Measurements from ENCODE around the gene CGN. TPM values are rescaled to one million over a fixed set of nuclear protein-coding genes. Genes with fewer than 3 reads are reported as not detected.

Gene CGN
- total RNA-seq, 1 donor from 2014 or later, result 0.92 TPM

DNA sequence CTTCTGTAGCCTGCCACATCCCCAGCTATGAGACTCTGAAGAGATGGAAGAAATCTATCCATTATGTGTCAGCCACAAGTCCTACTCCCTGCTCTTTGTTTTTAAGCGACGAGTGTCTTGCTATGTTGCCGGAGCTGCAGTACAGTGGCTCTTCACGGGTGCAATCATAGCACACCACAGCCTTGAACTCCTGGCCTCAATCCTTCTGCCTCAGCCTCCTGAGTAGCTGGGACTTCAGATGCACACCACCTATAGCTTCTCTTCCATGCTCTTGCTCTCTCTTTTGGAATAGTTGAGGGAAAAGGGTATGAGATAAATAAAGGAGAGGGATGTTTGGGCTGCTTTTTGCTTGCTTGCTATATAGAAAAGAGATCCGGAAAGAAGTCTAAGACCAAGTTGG, 30.6 kb downstream of the CGN start:
- intact Hi-C loops (cut with micrococcal nuclease), result no loop called here
- no peak for ATAC-seq
- DNase-seq, result no peak

DNA sequence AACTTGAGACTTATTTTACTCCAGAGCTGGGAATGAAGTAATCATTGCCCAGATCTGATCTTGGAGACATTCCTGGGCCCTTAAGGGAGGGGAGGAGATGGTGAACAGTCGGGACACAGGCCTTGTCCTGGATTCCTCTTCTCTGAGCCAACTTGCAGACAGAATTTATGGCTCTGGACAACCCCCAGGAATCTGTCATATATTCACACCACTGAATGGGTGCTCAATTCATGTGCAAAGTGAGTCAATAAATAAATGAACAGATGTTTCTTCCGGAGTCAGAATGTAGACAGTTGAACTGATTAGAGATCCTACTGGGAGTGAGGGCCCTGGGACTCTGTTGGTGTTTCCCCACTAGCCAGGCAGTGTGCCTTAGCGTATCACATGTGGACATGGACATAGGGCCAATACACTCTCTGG, 31.5 kb downstream of the CGN start:
- DNase-seq, result no peak
- intact Hi-C loops (cut with micrococcal nuclease), result no loop called here
- ATAC-seq, result no peak

DNA sequence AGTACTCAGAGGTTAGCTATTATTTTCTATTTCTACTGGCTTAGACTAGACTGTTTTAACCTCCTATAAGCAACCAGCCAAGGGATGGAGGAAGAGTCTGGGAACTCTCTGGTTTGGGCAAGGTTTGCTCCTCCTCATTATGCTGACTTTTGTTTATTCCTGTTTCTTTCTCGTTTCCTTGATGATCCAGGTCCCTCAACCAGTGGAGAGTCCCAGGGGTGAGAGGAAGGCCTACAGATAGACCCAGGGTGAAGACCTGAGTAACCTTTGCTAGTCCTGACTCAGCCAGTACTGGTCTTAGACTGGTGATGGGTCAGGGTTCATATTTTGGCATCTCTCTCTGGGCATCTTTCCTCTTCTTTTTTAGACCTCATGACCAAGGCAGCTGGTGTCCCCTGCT, 34.4 kb downstream of the CGN start:
- intact Hi-C loops (cut with micrococcal nuclease), result no loop called here
- no peak for ATAC-seq

DNA sequence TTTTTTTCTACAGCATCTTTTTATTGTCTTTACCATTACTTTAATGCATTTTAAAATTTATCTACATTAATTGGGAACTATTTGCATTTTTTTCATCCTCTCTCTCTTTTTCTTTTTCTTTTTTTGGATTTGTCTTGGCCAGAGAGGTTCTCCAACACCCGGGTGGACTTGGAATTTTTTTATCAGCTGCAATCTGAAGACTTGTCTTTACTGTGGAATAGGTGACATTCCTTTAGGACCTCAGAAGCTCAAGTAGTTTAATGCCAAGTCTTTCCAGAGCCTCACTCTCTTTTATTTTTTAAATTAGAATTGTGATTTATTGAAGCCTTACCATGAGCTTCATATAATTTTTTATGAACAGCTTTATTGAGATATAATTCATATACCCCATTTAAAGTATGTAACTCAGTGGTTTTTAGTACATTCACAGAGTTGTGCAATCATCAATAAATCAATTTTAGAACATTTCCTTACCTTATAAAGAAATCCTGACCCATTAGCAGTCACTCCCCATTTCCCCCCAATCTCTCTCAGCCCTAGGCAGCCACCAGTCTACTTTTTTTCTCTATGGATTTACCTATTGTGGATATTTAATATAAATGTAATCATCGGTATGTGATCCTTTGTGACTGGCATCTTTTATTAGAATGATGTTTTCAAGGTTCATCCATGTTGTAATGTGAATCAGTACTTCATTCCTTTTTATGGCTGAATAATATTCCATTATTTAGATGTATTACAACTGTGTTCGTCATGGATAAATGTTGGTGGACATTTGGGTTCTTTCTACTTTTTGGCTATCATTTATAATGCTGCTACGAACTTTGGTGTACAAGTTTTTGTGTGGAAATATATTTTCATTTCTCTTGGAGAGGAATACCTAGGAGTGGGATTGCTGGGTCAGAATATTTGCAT, 35.1 kb downstream of the CGN start:
- no peak for ATAC-seq
- intact Hi-C loops (cut with micrococcal nuclease), result no loop called here

More for the DNA sequence above, 34.4 kb downstream of the CGN start:
- no peak for DNase-seq

DNA sequence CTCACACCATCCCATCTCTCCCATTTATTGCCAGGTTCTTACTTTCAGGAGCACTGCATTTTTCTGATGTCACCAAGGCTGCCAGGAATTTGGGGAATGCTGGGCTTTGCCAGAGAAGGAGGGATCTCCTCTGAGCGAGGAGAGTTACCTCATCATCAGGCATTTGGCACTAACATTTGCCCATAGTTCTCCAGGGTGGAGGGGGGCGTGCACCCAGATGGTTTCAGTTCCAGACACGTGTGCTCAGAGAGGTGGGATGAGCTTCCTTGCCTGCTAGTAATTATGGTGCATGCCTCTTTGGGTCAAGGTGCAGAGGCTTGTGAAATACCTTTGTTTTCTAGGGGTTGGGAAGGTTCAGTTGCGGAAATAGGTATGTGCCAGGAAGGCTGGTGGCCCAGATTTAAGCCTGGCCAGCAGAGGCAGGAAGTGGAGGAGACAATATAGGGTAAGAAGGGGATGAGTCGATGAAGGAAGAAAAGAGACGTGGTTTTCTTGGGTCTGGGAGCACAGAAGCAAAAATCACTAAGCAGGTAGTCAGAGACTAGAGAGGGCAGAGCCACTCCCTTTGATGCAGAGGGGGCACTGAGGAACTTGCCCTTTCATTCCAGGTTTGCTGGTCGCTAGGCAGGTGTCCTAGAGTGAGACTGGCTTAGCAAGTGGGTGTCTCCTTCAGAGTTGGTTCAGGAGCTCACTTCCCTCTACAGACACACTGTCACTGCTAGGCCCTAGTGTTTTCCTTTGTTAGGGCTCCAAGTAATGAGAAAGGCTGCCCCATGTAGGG, 36.1 kb downstream of the CGN start:
- ATAC-seq, result peak; percentile 94
- DNase-seq, result peak; percentile 53
- intact Hi-C loops (cut with micrococcal nuclease), result no loop called here

More for the DNA sequence above, 35.1 kb downstream of the CGN start:
- DNase-seq, result no peak

DNA sequence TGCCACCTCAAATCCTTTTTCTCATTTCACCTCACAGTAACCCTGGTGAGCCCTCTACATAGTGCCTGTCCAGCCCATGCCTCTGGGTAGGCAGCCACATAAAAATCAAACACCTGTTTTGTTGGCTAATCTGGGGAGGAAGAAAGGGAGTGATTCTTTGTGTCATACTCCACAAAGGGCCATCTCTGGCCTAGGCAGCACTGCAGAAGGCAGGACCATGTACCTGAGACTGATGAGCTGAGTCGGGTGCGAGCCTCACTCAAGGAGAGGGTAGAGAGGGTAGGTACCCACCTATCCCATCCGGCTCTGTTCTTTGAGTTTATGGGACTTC, 36.7 kb downstream of the CGN start:
- ATAC-seq, result no peak
- DNase-seq, result no peak
- intact Hi-C loops (cut with micrococcal nuclease), result no loop called here

DNA sequence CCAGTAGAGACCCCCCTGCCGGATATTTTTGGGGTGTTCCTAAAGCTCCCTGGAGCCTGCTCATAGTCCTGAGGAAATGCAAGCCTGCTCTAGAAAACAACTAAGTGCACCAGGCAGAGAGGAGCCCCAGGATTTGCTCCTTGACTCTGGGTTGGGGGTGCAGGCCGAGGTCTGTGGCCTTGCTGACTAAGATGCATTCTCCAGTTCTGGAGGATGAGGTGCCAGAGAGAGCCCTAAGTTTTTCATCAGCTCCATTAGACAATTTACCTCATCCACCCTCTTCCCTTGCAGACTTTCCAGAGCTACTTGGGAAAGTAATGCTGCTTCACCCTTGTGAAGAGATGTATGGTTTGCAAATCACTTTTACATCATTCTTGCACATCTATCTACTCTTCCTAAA, 38.0 kb downstream of the CGN start:
- ATAC-seq, result no peak

DNA sequence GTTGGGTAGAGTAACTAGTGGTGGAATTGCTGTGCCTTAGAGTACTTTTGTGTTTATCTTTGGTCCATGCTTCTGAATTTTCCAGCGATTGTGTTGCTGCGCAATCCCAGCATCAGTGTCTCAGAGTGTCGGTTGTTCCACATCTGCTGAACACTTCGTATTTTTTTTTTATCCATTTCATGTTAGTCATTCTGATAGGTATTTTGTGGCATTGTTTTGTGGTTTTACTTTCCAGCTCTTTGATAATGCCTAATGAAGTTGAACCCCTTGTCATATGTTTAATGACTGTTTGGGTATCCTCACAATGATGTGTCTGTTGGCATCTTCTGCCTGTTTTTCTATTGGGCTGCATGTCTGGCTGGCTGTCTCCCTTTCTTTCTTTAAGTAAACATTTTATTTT, 42.5 kb downstream of the CGN start:
- DNase-seq, result no peak
- ATAC-seq, result no peak
- intact Hi-C loops (cut with micrococcal nuclease), result no loop called here

More for the DNA sequence above, 38.0 kb downstream of the CGN start:
- intact Hi-C loops (cut with micrococcal nuclease), result no loop called here
- DNase-seq, result no peak

DNA sequence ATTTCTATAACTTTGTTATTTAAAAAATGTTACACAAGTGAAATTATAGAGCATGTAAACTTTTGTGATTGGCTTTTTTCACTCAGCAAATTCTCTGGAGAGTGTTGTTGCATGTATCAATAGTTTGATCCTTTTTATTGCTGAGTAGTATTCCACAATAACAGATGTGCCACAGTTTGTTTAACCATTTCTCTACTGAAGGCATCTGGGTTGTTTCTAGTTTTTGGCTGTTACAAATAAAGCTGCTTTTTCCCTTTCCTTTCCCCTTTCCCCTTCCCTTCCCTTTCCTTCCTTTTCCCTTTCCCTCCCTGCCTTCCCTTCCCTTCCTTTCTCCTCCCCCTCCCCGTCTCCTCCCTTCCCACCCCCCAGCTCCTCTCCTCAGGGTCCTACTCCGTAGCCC, 44.9 kb downstream of the CGN start:
- ATAC-seq, result no peak
- intact Hi-C loops (cut with micrococcal nuclease), result no loop called here
- no peak for DNase-seq

DNA sequence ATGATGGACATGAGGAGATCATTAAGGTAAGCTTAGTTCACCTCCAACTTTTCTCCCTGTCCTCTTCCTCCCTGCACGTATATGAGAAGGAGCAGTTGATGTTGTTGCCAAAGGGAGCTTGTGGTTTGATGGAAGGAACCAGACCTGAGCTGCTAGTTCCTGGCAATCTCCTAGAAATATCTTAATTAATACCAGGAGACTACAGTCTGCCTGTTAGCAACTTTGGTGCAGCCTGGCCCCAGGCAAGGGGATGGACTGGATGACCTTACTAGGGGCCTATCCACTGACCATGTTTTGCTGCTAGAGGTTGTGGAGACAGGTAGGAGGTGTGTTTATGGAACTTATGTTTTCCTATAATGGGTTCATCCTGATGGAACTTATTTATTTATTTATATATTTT, 51.5 kb downstream of the CGN start:
- no peak for ATAC-seq
- intact Hi-C loops (cut with micrococcal nuclease), result no loop called here

DNA sequence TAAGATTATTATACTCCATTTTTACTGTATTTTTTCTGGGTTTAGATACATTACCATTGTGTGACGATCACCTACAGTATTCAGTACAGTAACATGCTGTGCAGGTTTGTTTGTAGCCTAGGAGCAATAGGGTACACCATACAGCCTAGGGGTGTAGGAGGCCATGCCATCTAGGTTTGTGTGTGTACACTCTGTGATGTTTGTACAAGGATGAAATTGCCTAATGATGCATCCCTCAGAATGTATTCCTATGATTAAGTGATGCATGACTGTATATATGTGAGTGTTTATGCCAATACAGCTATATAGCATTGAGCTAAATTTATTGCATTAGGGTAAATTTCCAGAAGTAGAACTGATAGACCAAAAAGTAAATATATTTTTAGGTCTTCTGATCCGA, 52.2 kb downstream of the CGN start:
- ATAC-seq (no peak), DNase-seq (no peak)
- intact Hi-C loops (cut with micrococcal nuclease), result no loop called here

More for the DNA sequence above, 51.5 kb downstream of the CGN start:
- no peak for DNase-seq

DNA sequence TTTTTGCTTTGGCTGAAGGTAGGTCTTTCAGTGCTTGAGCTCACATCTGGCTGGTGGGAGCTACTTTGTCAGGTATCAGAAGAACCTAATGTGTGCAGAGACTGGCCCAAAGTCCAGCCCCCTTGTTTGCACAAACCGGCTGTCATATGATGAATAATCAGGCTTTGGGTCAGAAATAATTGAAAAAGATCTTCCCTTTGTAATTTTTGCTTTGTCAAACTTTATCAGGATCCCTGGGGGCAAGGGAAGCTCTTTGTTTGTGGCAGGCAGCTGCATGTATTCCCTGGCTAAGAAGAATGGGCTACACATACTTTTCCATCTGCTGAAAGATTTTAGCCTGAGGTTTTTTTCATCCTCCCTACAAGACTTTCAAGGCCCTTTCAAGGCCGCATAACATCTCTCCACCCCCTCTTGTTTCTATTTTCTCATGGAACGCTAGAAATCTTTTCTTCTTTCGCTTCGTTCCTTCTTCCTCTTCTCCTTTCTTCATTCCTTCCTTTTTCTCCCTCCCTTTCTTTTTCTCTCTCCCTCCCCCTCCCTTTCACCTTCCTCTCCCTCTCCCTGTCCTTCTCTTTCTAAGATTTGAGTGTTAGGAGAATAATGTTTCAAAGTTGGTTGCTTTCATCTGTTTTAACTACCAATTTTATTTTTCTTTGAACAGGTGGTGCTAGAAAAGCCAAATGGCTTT, 54.5 kb downstream of the CGN start:
- no peak for ATAC-seq
- DNase-seq, result no peak
- intact Hi-C loops (cut with micrococcal nuclease), result no loop called here

DNA sequence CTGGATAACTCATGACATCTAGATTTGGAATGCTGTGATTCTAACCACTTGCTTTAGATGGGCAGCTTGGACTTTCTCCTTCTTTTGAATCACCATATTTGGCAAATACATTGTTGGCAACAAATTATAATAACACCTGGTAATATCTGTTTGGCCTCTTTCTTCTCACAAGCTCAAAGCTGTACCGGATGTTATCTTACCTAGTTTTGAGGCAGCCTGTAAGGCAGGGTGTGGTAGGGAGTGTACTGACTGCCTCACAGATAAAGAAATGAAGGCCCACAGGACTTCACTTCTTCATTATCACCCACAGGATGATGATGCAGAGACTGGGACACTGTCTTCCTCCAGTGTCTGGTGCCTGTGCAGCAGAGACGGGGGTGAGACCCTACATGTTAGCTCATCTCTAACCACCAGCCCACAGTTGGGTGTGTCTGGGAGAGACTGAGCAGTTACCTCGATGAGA, 57.5 kb downstream of the CGN start:
- ATAC-seq, result no peak
- intact Hi-C loops (cut with micrococcal nuclease), result no loop called here
- DNase-seq, result no peak

- intact Hi-C loops (cut with micrococcal nuclease), result no loop called here
- ATAC-seq (no peak), DNase-seq (no peak)
Measured at GRCh38 chr1:151570819-151571218, 59.6 kb downstream of the CGN start.

DNA sequence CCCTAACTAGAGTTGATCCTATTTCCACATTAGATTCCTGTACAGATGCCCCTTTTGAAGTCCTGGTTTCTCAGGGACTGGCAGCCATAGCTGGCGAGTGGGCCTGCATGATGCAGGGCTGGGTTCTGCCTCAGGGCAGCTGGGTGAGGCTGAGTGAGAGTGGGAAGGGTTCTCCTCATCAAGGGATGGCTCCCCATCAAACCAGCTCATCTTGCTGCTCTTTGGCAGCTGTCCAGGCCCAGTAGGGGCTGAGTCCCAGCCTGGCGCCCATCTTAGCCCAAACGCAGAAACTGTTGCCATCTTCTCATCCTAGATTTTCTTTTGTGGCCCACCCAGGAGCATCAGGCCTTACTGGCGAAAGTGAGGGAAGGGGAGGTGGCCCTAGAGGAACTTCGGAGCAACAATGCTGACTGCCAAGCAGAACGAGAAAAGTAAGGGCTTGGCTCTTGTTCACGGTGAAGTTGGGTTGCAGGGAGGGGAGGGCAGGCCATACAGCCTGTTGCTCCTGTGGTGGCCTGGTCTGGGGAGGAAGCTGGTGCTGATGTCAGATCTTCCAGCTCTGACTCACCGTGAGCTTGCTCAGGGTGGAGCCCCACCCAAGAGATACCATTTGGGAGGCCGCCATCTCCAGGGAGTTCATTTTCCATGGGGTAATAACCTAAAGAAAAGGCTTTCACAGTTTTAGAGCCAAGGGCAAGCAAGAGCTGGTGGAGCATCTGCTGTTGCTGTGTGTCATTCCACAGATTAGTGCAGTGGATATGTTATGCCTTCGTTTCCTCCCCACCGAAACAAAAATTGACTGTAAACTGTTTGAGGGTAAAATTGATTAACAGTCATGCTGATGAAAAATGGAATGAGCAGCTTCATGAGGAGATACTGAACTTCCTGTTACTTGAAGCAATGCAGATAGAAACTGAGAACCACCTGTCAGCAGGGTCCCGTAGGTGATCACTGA, 63.7 kb downstream of the CGN start:
- intact Hi-C loops (cut with micrococcal nuclease), result no loop called here
- ATAC-seq, result peak; percentile 30
- no peak for DNase-seq

GRCh38 chr1:151577173-151577572, 66.0 kb downstream of the CGN start:
- intact Hi-C loops (cut with micrococcal nuclease), result no loop called here
- DNase-seq (no peak), ATAC-seq (no peak)

- ATAC-seq (no peak), DNase-seq (no peak)
- intact Hi-C loops (cut with micrococcal nuclease), result no loop called here
Measured at GRCh38 chr1:151578941-151579340, 67.8 kb downstream of the CGN start.

- intact Hi-C loops (cut with micrococcal nuclease), result no loop called here
- no peak for ATAC-seq
Measured at GRCh38 chr1:151579436-151580225, 68.4 kb downstream of the CGN start.

More at GRCh38 chr1:151579436-151580225, 68.4 kb downstream of the CGN start:
- no peak for DNase-seq
